ENCODE results near the gene IL22. TPM values are rescaled to one million over a fixed set of nuclear protein-coding genes. Genes with fewer than 3 reads are reported as not detected.

The IL22 gene
- total RNA-seq, 1 experiment from 2014 or later, result not detected

DNA sequence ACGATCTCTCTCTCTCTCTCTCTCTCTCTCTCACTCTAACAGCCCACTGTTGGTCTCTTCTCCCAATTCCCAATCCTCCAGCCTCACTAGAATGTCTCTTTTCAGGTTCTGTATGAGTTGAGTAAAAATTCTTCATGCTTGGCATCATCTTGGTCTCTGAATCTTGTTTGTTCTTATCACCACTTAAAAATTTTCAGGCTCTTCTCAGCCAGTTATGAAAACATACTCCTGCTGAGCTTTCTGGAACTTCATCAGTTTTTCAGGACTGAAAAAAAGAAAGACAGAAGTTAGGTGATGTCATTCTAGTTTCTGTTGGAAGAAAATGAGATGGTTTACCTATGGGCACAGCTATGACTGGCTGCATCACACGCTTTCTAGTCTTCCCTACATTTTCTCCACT is 11.5 kb upstream of the IL22 start:
- intact Hi-C loops (cut with micrococcal nuclease), result no loop called here
- Histone ChIP-seq H3K9ac (ENCODE audit: low read length) (no peak overlapping the region), H3K27ac (ENCODE audit: low read length) (no peak overlapping the region), H3K4me1 (ENCODE audit: insufficient read depth, low read length) (peaks cover 10% of the 10 kb centered on the region), H3K9me2 (replicated peaks; ENCODE audit: low read length) (no peaks in the 10 kb centered on the region), H3K9me3 (ENCODE audit: low read length) (no peaks in the 10 kb centered on the region), H4K20me1 (ENCODE audit: low read length) (no peaks in the 10 kb centered on the region), H3K4me3 (ENCODE audit: low read length) (no peak overlapping the region), H3K27me3 (ENCODE audit: low read length) (no peaks in the 10 kb centered on the region), H3K79me2 (ENCODE audit: low read length) (no peaks in the 10 kb centered on the region), H3F3A (ENCODE audit: low read length, unreplicated experiment) (no peaks in the 10 kb centered on the region), H3K4me2 (ENCODE audit: low read length) (no peak overlapping the region), H3K36me3 (ENCODE audit: low read depth, low read length) (no peaks in the 10 kb centered on the region), H2AFZ (ENCODE audit: low read length) (no peak overlapping the region)
- no peak for DNase-seq
- TF ChIP-seq, protein P1, sequence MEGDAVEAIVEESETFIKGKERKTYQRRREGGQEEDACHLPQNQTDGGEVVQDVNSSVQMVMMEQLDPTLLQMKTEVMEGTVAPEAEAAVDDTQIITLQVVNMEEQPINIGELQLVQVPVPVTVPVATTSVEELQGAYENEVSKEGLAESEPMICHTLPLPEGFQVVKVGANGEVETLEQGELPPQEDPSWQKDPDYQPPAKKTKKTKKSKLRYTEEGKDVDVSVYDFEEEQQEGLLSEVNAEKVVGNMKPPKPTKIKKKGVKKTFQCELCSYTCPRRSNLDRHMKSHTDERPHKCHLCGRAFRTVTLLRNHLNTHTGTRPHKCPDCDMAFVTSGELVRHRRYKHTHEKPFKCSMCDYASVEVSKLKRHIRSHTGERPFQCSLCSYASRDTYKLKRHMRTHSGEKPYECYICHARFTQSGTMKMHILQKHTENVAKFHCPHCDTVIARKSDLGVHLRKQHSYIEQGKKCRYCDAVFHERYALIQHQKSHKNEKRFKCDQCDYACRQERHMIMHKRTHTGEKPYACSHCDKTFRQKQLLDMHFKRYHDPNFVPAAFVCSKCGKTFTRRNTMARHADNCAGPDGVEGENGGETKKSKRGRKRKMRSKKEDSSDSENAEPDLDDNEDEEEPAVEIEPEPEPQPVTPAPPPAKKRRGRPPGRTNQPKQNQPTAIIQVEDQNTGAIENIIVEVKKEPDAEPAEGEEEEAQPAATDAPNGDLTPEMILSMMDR (conservative IDR thresholded peaks at IDR 0.05; ENCODE audit: low read depth, low read length), result no peak
- TF ChIP-seq EZH2 (IDR thresholded peaks at IDR 0.05; ENCODE audit: low read length, unreplicated experiment) (no peak), EZH2phosphoT487 (IDR thresholded peaks at IDR 0.05; ENCODE audit: borderline replicate concordance, low read length) (no peak)
- CTCF ChIA-PET, result no interaction called here
- POLR2A ChIA-PET (ENCODE audit: unreplicated experiment), result no interaction called here
- ATAC-seq, result no peak
- BruUV-seq (replicated peaks), result no TSS peak

DNA sequence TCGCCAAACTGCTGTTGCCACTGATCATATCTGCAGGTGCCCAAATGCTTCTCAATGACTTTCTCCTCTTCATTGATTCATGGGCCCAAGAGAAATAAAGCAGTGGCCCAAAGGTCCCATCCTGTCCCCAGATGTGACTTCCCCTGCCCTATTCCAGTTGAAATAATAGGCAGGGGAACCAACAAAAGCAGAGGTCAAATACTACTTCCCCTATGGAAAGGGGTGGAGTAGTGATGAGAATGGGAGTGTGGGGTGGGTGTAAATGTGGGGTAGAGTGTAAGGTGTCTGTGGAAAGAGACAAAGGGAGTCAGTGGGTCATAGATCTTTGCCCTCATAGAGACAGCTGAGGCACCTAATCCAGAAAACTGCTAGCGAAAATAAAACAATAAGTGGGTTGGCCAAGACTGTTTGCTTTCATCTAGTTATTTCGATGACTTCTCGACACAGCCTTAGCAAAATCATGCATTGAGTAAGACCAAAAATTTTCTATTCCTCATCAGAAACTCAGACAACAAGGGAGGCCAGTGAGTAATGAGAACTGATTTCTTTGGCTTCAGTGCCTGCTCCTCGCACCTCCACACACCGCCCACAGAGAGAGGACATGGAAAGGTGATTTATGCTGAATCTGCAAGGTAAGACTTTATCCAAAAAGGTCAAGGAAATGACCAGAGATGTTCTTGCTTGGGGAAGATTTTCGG is 10.9 kb upstream of the IL22 start:
- ChIA-PET CTCF (no interaction called here), POLR2A (ENCODE audit: unreplicated experiment) (no interaction called here)
- H3K79me2 ChIP-seq (ENCODE audit: low read length), result no peaks in the 10 kb centered on the region
- no peaks in the 10 kb centered on the region for H3K9me3 ChIP-seq (ENCODE audit: low read length)
- no peak overlapping the region for H3K27ac ChIP-seq (ENCODE audit: low read length)
- H4K20me1 ChIP-seq (ENCODE audit: low read length), result no peaks in the 10 kb centered on the region
- no peak overlapping the region for H3K9ac ChIP-seq (ENCODE audit: low read length)
- H3K4me3 ChIP-seq (ENCODE audit: low read length), result no peak overlapping the region
- TF ChIP-seq, protein P1 (conservative IDR thresholded peaks at IDR 0.05; ENCODE audit: low read depth, low read length), result no peak
- TF ChIP-seq EZH2phosphoT487 (IDR thresholded peaks at IDR 0.05; ENCODE audit: borderline replicate concordance, low read length), result no peak
- no peak for TF ChIP-seq EZH2 (IDR thresholded peaks at IDR 0.05; ENCODE audit: low read length, unreplicated experiment)
- H3K4me2 ChIP-seq (ENCODE audit: low read length), result no peak overlapping the region
- ATAC-seq, result no peak
- no peaks in the 10 kb centered on the region for H3K36me3 ChIP-seq (ENCODE audit: low read depth, low read length)
- H3K27me3 ChIP-seq (ENCODE audit: low read length), result no peaks in the 10 kb centered on the region
- peaks cover 16% of the 10 kb centered on the region for H3K4me1 ChIP-seq (ENCODE audit: insufficient read depth, low read length)
- no TSS peak for BruUV-seq (replicated peaks)
- no peaks in the 10 kb centered on the region for H3F3A ChIP-seq (ENCODE audit: low read length, unreplicated experiment)
- H2AFZ ChIP-seq (ENCODE audit: low read length), result no peak overlapping the region
- DNase-seq, result no peak
- no peaks in the 10 kb centered on the region for H3K9me2 ChIP-seq (replicated peaks; ENCODE audit: low read length)
- intact Hi-C loops (cut with micrococcal nuclease), result no loop called here

DNA sequence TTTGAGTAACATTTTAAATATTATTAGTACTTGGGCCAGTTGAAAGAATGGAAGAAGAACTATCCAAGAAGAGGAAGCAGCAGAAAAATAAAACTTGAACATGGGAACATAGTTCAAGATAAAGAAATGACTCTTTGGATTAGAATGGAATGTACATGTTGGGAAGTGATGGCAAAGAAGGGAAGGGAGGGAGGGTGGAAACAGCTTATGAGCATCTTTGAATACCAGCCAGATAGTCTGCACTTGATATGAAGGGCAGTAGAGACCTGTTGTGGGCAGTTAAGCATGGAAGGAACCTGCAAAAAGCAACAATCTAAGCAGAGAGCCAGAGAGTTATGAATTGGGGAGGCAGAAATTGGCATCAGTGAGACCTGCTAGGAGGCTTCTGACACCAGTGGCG is 10.0 kb upstream of the IL22 start:
- H3K27ac ChIP-seq (ENCODE audit: low read length), result no peak overlapping the region
- no peaks in the 10 kb centered on the region for H3K27me3 ChIP-seq (ENCODE audit: low read length)
- H3K4me2 ChIP-seq (ENCODE audit: low read length), result no peak overlapping the region
- H2AFZ ChIP-seq (ENCODE audit: low read length), result no peak overlapping the region
- no peak overlapping the region for H3K4me3 ChIP-seq (ENCODE audit: low read length)
- H3K79me2 ChIP-seq (ENCODE audit: low read length), result no peaks in the 10 kb centered on the region
- BruUV-seq (replicated peaks), result no TSS peak
- peaks cover 22% of the 10 kb centered on the region for H3K4me1 ChIP-seq (ENCODE audit: insufficient read depth, low read length)
- H4K20me1 ChIP-seq (ENCODE audit: low read length), result no peaks in the 10 kb centered on the region
- H3K9me3 ChIP-seq (ENCODE audit: low read length), result no peaks in the 10 kb centered on the region
- DNase-seq, result no peak
- H3K9ac ChIP-seq (ENCODE audit: low read length), result no peak overlapping the region
- no peaks in the 10 kb centered on the region for H3K36me3 ChIP-seq (ENCODE audit: low read depth, low read length)
- CTCF ChIA-PET, result no interaction called here
- no peaks in the 10 kb centered on the region for H3K9me2 ChIP-seq (replicated peaks; ENCODE audit: low read length)
- no peaks in the 10 kb centered on the region for H3F3A ChIP-seq (ENCODE audit: low read length, unreplicated experiment)
- intact Hi-C loops (cut with micrococcal nuclease), result no loop called here
- POLR2A ChIA-PET (ENCODE audit: unreplicated experiment), result no interaction called here
- no peak for ATAC-seq
- TF ChIP-seq EZH2phosphoT487 (IDR thresholded peaks at IDR 0.05; ENCODE audit: borderline replicate concordance, low read length) (no peak), EZH2 (IDR thresholded peaks at IDR 0.05; ENCODE audit: low read length, unreplicated experiment) (no peak)
- TF ChIP-seq, protein P1 (conservative IDR thresholded peaks at IDR 0.05; ENCODE audit: low read depth, low read length), result no peak
